Rectal smooth muscle tissue (tissue), 1 donor: ENCODE measurements around the gene SIGLEC6.

Experiments
- H3K27ac ChIP-seq: one replicate; pipeline ENCODE4 v1.7.0; 2013; ENCODE audit warnings: low read depth, low read length, inconsistent platforms
- H3K27me3 ChIP-seq: one replicate; pipeline ENCODE4 v1.7.0; 2013; ENCODE audit warnings: low read length; ENCODE audit not compliant: control insufficient read depth, insufficient read depth
- H3K36me3 ChIP-seq: one replicate; pipeline ENCODE4 v1.7.0; 2013; ENCODE audit warnings: low read length; ENCODE audit not compliant: control insufficient read depth, insufficient read depth
- H3K4me1 ChIP-seq: one replicate; pipeline ENCODE4 v1.7.0; 2013; ENCODE audit warnings: low read length; ENCODE audit not compliant: control insufficient read depth, insufficient read depth
- H3K4me3 ChIP-seq: one replicate; pipeline ENCODE4 v1.7.0; 2013; ENCODE audit warnings: low read length
- H3K9ac ChIP-seq: one replicate; pipeline ENCODE4 v1.7.0; 2013; ENCODE audit warnings: low read length

The SIGLEC6 gene

DNA sequence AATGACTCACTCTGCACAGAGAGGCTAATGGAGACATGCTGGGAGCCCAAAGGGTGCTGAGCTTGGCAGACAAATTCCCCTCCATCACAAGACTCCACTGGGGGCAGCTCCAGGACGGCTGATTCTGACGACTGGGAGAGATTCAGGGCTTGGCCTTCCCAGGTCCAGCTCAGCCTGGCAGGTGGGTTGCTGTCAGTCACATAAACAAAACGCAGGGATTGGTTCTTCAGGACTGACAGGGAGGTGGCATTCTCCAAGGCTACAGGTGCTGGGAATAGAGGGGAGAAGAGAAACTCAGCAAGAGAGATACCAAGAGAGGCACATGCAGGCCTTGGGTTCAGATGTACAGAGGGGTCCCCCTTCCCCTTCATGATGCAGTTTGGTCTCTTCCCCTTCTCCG is 28.9 kb upstream of the SIGLEC6 start:
- Histone ChIP-seq H3K4me1 (no peaks in the 10 kb centered on the region), H3K9ac (no peak overlapping the region), H3K27ac (no peak overlapping the region), H3K27me3 (no peaks in the 10 kb centered on the region), H3K36me3 (no peaks in the 10 kb centered on the region), H3K4me3 (no peak overlapping the region)

DNA sequence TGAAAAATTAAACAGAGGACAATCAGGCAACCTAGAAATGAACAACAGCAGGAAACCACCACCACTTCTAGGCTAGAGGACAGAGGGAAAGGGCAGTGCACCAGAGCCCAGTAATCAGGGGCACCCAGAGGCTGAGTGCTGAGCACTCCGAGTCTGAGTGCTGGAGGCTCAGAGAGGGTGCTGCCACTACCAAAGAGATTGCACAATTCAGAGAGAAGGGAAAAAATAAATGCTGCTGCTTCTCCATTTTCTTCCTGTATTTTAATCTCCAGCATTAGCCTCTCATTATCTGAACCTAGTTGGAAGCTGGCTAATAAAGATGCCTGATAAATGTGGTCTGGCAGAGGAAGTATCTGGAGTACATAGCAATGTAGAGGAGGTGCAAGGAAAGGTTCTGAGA is 27.8 kb upstream of the SIGLEC6 start:
- H3K9ac ChIP-seq, result no peak overlapping the region
- H3K36me3 ChIP-seq, result no peaks in the 10 kb centered on the region
- H3K4me1 ChIP-seq, result no peaks in the 10 kb centered on the region
- H3K27ac ChIP-seq, result no peak overlapping the region
- H3K27me3 ChIP-seq, result no peaks in the 10 kb centered on the region
- H3K4me3 ChIP-seq, result no peak overlapping the region

DNA sequence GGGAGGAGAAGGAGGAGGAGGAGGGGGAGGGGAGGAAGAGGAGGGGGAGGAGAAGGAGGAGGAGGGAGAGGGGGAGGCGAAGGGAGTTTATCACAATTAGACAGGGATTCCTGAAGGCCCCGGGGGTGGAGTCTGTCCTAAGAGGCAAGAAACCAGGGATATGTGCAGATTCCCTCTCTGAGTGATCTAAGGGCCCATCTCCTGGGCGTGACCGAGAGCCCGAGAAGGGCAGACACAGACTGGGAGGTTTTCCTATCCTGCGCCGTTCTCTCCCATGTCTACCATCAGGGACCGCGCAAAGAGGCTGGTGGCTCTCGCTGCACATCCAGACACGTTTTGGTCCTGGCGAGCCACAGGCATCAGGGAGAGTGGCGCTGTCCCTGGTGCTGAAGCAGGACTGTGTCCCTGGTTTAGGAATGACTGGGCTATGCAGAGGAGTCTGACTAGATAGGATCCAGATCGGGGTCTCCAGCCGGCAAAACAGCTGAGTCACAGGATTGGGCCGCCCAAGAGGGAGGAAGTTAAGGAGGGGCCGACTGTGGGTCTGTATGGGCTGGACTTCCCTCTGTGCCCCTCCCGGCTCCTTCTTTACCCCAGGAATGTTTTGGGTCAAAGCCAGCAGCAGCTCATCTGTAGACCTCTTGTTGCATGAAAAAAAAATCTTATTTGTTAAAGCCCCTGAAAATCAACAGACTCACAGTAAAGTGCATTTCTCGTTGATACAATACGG is 21.7 kb upstream of the SIGLEC6 start:
- Histone ChIP-seq H3K27me3 (no peaks in the 10 kb centered on the region), H3K36me3 (no peaks in the 10 kb centered on the region), H3K9ac (no peak overlapping the region), H3K27ac (no peak overlapping the region), H3K4me3 (no peak overlapping the region), H3K4me1 (no peaks in the 10 kb centered on the region)

DNA sequence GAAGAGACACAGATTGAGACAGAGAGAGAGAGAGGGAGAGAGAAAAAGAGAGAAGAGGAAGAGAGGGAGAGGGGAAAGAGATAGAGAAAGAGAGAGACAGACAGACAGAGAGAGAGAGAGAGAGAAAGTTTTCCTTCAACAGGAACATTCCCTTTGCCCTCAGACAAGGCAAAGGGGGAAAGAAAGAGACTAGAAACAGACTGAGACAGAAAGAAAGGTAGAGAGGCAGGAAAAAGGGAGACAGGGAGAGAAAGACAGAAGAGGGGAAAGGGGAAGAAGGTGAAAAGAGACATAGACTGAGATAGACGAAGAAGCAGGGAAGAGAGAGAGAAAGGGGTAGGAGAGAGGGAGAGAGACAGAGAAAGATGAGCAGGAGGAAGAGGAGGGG is 21.1 kb upstream of the SIGLEC6 start:
- Histone ChIP-seq H3K9ac (no peak overlapping the region), H3K27ac (no peak overlapping the region), H3K4me1 (no peaks in the 10 kb centered on the region), H3K27me3 (no peaks in the 10 kb centered on the region), H3K36me3 (no peaks in the 10 kb centered on the region), H3K4me3 (no peak overlapping the region)

DNA sequence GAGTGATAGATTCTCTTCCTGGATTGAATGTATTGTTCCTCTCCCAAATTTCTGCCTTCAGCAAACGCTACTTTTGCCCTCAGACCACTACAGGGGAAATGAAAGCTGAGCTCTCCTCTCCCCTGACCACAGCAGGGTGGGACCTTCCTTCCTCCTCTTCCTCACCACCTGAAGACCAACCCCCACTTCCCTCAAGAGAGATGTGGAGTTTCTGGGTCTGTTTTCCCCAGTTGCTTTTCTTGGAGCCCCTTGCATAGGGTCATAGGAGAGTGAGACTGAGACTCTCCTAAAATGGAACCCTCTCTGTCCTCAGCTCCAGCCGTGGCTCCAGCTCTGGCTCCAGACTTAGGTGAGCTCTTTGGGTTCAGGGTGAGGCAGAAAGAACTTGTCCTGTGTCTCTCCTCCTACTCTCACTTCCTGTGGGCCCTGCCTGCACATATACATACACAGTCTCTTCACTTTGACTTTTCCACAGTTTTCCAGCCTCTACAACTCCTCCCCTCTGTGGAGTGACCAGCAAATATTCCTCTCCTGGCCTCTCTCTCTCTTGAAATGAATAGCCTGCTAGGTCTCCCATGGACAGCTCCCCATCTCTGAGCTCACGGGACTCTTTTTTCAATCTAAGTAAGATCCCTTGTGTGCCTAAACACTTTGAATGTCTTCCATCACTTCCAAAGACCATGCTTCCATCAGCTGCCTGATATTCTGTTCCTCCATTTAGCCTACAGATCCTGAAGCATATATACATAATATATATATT is 20.4 kb upstream of the SIGLEC6 start:
- H3K4me1 ChIP-seq, result no peaks in the 10 kb centered on the region
- H3K27me3 ChIP-seq, result no peaks in the 10 kb centered on the region
- H3K27ac ChIP-seq, result no peak overlapping the region
- H3K9ac ChIP-seq, result no peak overlapping the region
- no peaks in the 10 kb centered on the region for H3K36me3 ChIP-seq
- H3K4me3 ChIP-seq, result no peak overlapping the region

DNA sequence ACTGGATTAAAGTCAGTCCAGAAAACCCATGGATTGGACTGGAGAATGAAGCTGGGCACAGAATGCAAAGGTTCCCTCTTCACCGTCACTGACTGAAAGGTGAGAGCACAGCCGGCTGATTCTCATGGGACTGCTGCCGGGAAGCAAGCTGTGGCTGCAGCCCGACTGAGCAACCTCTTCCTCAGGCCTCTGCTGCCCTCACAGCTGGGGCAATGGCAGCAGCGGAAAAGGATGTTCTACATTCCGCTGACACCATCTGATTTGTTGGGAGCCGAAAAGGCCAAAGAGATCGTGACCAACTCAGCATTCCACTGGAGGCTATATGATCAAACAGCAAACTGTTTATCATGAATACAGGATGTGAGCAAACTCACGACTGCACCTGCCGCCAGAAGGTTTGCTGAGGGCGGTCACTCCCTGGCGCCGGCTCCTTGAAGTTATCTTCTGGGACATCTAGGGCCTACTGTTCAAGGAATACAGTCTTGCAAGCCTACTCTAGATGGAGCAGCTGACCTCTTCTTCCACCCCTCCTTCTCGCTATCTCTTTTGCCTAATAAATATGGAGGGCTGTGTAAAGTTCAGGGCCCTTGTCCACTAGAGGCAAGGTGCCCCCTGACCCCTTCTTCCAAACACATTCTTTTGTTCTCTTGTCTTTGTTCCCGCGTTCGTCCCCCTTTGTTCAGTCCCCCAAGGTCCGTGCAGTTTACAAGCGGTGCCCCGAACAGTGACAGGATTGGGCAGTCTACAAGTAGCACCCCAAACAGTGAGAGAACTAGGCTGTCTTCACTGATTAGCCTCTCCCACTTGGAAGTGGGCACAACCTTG is 19.6 kb upstream of the SIGLEC6 start:
- Histone ChIP-seq H3K27me3 (no peaks in the 10 kb centered on the region), H3K27ac (no peak overlapping the region), H3K4me3 (no peak overlapping the region), H3K9ac (no peak overlapping the region), H3K36me3 (no peaks in the 10 kb centered on the region), H3K4me1 (no peaks in the 10 kb centered on the region)

DNA sequence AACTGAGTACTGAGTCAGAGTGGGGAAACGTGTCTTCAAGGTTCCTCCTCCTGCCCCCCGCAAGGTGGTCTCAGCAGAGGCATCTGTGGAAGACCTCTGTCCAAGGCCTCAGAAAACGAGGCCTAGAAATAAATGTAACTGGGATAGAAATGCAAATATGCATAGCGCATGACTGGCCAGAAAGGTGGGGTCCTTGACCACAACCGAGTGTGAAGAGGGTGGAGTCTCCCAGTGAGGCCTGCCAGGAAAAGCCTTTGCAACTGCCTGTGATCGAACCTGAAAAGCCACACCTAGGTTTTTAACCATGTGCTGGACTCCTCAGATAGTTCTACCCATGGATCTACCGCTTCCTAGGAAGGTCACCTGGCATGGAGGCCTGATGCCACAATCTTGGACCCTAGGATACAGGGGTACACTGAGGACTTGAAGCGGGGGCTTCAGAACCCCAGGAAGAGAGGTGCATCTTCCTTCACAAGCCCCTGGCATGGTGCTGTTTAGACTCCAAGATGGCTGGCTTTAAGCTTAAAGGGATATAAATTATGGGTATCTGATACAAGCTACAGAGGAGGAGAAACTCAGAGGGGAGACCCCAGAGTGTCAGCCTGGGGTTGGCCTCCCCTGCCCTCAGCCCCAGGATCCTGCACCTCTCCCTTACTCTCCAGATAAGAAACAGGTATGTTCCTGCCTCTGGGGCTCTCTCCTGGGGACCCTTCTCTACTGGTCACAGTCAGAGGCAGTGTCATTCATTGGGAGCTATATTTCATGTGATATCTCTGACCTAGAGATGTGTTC is 18.3 kb upstream of the SIGLEC6 start:
- Histone ChIP-seq H3K4me1 (no peaks in the 10 kb centered on the region), H3K36me3 (no peaks in the 10 kb centered on the region), H3K27ac (no peak overlapping the region), H3K27me3 (no peaks in the 10 kb centered on the region), H3K4me3 (no peak overlapping the region), H3K9ac (no peak overlapping the region)

DNA sequence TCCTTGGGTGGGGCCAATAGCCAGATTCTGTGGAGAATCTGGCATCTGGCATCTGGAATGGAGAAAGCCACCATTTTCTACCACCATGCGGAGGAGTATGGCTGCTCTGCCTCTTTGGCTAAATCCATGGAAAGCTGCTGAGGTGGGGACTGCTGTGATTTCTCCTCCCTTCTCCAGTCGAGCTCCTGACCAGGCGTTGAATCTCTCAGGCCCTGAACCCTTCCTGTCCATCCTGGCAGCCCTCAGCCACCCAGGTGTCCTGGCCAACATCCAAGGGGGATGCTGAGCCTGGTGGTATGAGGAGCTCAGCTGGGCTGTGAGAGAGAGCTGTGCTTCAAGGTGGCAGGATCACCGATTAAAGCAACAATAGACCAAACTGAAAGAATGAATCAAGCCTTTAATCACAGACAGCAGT is 17.4 kb upstream of the SIGLEC6 start:
- Histone ChIP-seq H3K9ac (no peak overlapping the region), H3K27ac (no peak overlapping the region), H3K4me3 (no peak overlapping the region), H3K36me3 (no peaks in the 10 kb centered on the region), H3K4me1 (no peaks in the 10 kb centered on the region), H3K27me3 (no peaks in the 10 kb centered on the region)

DNA sequence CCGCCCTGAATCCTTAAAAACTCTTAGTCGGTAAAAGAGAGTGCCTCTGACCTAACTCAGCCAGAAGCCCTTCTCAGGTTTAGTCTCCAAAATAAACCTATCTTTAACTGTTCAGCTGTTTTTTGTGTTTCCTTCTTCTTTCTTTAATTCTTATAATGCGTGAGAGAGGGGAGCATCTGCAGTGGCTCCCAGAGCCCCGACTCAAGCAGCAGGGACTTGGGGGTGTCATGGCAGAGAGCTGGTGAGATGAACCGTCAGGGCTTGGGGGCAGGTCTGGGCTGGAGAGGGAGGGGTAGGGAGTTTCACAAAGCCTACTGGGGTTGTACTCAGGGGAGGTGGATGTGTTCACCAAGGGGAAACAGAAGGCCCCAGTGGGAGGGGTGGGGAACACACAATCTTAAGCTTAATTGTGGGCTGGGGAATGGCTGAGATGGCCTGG is 16.8 kb upstream of the SIGLEC6 start:
- H3K27me3 ChIP-seq, result no peaks in the 10 kb centered on the region
- no peak overlapping the region for H3K27ac ChIP-seq

DNA sequence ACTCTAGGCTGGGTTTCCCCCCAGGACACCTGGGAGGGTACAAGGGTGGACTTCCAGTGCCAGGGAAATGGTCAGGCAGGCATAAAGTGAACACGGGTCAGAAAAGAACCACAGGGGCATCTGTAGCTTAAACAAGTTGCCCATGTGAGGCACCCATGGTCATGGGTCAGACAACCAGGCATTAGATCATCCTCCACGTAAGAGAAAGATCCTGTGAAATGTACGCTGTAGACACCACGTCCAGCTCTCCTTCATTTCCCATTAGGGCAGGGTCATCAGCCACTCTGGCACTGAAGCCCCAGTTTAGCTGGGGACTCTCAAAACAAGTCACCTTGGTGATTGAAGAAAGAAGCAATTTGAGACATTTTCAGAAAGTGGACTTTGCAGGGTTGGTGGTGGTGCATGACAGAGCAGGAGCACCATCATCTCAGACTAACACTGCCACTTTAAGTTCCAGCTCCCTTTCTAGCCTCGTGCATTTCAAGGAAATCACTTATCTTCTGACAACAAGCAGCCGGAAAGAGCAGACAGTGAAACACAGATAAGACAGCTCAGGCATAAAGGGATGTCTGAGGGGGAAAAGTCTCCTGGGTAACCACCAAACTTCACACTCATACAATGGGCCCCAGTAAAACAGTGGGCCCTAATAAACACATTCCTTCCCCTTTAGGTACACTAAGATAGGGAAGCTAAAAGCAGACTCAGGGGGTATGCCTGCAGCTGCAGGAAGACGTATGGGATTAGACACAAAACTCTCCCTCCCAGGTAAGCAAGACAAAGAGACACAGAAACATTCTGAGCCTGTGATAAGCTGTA is 16.1 kb upstream of the SIGLEC6 start:
- H3K27ac ChIP-seq, result no peak overlapping the region
- H3K9ac ChIP-seq, result no peak overlapping the region
- no peaks in the 10 kb centered on the region for H3K4me1 ChIP-seq
- H3K4me3 ChIP-seq, result no peak overlapping the region
- H3K36me3 ChIP-seq, result no peaks in the 10 kb centered on the region
- no peaks in the 10 kb centered on the region for H3K27me3 ChIP-seq

More for the DNA sequence above, 16.8 kb upstream of the SIGLEC6 start:
- no peak overlapping the region for H3K4me3 ChIP-seq
- no peak overlapping the region for H3K9ac ChIP-seq
- no peaks in the 10 kb centered on the region for H3K4me1 ChIP-seq
- no peaks in the 10 kb centered on the region for H3K36me3 ChIP-seq

DNA sequence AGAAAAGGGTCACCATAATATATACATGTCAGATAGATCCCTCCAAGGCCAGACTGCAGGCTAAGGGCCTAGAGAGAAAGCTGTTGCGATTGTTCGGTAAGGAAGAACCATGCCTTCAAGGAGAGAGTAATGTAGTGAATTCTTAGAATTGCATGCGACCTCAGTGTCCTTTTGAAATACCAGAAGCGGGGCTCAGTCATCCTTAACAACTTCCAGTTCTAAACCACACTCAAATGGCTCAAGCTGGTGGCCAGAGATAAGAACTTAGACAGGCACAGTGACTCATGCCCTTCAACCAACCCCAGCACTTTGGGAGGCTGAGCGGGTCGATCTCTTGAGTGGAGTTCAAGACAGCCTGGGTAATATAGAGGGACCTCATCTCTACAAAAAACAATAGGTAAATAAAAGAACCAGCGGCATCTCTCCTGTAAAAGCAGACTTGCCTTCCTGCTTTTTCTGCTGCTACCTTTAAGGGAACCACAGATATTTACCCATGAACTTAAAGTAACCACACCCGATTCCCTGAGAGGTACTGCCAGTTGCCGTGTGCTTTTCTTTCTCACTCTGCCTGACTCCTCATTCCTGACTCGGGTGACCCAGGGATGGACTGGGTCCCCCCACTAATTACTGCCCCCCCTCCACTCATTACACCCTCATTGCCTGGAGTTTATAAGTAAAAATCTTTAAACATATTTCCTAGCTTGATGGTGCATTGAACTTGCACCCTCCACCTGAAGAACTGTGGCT is 15.4 kb upstream of the SIGLEC6 start:
- Histone ChIP-seq H3K4me3 (no peak overlapping the region), H3K36me3 (no peaks in the 10 kb centered on the region), H3K4me1 (no peaks in the 10 kb centered on the region), H3K27ac (no peak overlapping the region), H3K9ac (no peak overlapping the region), H3K27me3 (no peaks in the 10 kb centered on the region)
